GM18861 (cell line): Measurements from ENCODE around the gene GRIK3.

Experiments
- ATAC-seq: cut with Tn5 transposase; IDR thresholded peaks from one replicate; pipeline ENCODE4 v1.9.1; 2021; ENCODE audit not compliant: unreplicated experiment

The GRIK3 gene

GRCh38 chr1:36796106-36796590 lies 238.2 kb downstream of the GRIK3 start:
- no peak for ATAC-seq

- no peak for ATAC-seq
These were observed 239.9 kb downstream of the GRIK3 start for GRCh38 chr1:36794460-36794859.

GRCh38 chr1:36793452-36793851 lies 240.9 kb downstream of the GRIK3 start:
- ATAC-seq: no peak

DNA sequence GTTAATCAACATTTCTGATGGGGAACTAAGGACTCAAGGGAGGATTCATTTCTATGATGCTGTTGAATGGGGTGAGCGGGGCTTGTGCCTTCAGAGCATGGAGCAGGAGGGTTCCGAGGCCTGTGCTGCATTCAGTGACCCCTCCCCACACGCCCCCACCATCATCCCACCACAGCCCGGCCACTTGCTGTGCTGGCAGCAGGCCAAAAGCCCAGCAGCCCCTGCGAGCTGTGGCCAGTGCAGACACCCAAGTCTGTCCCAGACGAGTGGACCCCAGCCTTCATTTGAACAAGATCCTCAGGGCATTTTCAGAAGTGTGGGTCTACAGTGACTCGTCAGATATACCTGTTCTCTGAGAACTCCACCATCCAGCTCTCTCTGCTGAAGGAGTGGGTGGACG lies 242.0 kb downstream of the GRIK3 start:
- no peak for ATAC-seq

DNA sequence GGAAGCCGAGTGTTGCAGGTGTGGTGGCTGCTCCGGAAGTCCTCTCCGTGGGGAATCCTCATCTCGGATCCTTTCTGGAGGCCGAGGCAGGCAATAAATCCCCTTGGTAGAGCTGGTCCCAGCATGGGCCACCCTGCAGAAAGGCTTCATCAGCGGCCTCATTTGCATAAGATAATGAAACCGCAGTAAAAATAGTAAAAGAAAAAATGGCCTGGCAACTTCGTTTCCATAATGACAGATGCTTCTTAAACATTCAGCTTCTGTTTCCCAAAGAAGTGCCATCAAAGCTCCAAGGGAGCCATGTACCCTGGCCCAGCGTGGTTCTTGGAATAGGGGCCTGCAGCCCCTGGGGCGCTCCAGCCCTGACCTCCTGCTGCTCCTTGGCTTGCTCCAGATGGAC lies 244.1 kb downstream of the GRIK3 start:
- no peak for ATAC-seq

GRCh38 chr1:36789535-36789934 lies 244.8 kb downstream of the GRIK3 start:
- ATAC-seq: no peak

GRCh38 chr1:36787312-36787913 lies 246.9 kb downstream of the GRIK3 start:
- ATAC-seq: no peak

GRCh38 chr1:36786425-36786824 lies 247.9 kb downstream of the GRIK3 start:
- no peak for ATAC-seq

- no peak for ATAC-seq
These were observed 250.0 kb downstream of the GRIK3 start for GRCh38 chr1:36784147-36784859.

DNA sequence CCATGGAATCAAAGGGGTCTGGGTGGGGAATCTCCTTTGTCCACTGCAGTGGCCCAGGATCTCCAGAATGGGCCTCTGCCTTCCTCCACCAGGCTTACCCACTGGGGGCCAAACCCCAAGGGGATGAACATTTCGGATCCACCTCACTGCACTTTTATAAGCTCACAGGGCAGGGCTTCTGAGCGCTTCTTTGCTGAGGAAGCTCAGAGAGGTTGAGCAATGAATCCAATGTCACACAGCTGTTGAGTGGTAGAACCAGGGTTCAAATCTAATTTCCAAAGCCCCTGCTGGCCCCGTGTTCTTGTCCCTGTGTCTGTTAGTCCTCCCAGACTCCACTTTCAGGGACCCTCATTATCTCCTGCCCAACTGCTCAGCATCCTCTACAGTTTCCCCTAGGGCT lies 250.8 kb downstream of the GRIK3 start:
- no peak for ATAC-seq

- no peak for ATAC-seq
These were observed 251.5 kb downstream of the GRIK3 start for GRCh38 chr1:36782785-36783184.

- ATAC-seq: no peak
These were observed 252.2 kb downstream of the GRIK3 start for GRCh38 chr1:36782085-36782484.

GRCh38 chr1:36781098-36781497 lies 253.2 kb downstream of the GRIK3 start:
- no peak for ATAC-seq

- no peak for ATAC-seq
These were observed 255.6 kb downstream of the GRIK3 start for GRCh38 chr1:36778740-36779139.

DNA sequence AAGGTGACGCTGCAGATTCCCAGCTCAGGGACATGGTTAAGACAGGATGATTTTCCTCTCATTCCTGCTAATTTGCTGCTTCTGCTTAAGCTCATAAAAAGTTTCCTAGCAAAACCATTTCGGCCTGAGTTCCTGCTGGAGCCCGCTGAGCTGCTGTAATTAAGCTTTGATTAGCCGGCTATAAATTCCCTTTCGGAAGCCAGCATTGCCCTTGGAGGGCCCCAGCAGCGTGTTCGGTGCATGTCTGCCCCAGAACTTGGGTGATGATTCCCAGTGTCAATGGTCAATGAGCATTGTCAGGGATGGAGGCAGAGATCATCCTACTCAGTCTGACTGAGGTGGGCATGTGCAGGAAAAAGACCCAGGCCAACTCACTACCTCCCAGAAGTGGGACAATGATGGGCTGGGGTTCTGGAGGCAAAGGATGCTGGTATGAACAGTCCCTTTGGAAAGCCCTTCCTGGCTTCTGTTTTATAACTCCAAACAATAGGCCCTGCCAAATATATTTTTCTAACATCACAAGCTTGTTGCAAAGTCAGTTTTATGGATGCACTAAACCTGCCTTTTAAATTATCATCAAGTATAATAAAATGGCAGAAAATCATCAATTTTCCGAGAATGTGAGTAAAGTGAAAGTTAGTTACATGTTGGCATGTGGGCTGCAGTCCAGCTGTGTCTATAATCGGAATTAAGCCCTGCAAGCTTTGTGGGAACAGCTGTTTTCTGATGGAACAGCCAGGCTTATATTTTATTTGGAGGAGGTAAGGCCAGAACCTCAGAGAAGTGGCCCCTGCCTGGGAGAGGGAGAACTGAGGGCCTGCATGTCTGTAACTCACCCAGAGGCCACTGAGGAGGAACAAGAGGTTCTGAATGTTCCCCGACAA lies 257.1 kb downstream of the GRIK3 start:
- no peak for ATAC-seq

DNA sequence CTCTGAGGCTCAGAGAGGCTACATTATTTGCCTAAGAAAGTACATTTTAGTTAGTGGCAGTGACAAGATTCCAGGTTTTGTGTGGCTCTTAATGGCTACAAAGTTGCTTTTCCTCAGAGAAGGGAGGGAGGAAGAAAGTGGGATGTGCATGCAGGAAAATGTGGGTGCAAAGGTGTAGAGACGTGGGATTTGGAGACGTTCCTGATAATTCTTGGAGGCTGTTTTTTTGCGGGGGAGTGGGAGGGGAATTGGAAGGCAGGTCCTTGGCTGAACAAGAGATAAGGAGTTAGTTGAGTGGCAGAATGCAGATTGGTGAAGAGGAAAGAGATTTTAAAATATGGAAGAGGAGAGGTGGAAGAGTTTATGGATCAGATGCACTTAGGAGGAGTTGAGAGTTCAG lies 258.1 kb downstream of the GRIK3 start:
- ATAC-seq: no peak

DNA sequence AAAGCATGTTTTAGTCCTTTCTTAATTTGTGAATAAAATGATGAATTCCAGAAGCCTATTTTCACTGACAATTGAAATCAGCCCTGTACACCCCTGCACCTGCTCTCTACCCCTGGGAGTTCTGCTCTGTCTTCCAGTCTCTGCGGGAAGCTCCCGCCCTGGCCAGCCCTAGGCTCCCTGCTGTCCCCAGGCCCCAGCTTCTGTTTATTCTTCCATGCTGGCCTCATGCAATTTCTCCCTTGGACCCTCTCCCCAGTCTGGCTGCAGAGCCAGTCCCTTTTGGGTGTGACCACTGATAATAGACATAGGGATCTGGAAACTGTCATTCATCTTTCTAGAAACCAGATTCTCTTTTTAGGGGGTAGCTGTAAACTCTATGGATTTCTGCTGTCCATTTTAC lies 258.6 kb downstream of the GRIK3 start:
- ATAC-seq: no peak

- no peak for ATAC-seq
These were observed 260.3 kb downstream of the GRIK3 start for GRCh38 chr1:36773827-36774541.

DNA sequence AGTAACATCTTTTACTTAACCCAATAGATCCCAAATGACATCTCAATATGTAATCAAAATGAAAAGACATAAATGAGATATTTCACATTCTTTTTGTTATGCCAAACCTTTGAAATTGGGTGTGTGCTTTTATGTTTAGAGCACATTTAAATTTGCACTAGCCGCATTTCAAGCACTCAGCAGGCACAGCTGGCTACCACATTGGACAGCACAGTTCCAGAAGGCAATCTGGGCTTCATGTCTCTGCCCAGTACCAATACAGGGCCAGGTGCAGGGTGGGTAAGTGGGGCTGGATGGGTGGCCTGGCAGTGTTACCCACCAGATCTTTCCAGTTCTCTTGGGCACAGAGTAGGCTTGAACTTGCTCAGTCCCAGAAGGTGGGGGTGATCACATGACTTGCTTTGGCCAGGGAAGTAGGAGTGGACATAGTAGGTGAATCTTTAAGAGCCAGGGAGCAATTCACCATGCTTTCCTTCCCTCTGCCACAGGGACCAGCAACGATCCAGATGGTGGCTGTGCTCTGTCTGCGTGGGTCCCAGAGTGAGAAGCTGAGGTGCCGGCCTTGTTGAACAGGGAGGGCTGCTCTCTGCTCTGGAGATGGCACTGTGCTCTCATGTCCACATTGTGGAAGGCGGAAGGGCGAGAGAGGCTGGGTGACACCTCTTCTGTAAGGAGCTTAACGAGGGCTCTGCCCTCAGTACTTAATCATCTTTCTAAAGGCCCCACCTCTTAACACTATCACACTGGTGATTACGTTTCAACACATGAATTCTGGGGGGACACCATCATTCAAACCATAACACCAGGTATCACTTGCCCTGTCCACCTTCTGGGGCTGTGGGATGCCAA lies 261.4 kb downstream of the GRIK3 start:
- no peak for ATAC-seq

GRCh38 chr1:36771660-36772284 lies 262.5 kb downstream of the GRIK3 start:
- no peak for ATAC-seq
